Cerebellar nuclear complex (tissue), 1 donor: ENCODE data around the gene CLEC2D.
"Not testable (repeated sequence)": the region's sequence is repeated elsewhere in the genome, so short reads cannot be mapped to it uniquely, and the experiment has no call there.

Experiments used
- DNase-seq, 2 experiments: peaks; one replicate each; lab custom pipeline; 2025; lab: John Stamatoyannopoulos, UW

The CLEC2D gene

GRCh38 chr12:9651265-9651729 lies 18.2 kb upstream of the CLEC2D start:
- no peak for DNase-seq

- DNase-seq = no peak
Measured at GRCh38 chr12:9660046-9660445, 9.5 kb upstream of the CLEC2D start.

- no peak for DNase-seq
Measured at GRCh38 chr12:9661720-9662119, 7.8 kb upstream of the CLEC2D start.

- no peak for DNase-seq
Measured at GRCh38 chr12:9662488-9662887, 7.0 kb upstream of the CLEC2D start.

GRCh38 chr12:9667403-9668160 lies 1.9 kb upstream of the CLEC2D start:
- DNase-seq = no peak

- no peak for DNase-seq
Measured at GRCh38 chr12:9668161-9669018, 1.1 kb upstream of the CLEC2D start.

- no peak for DNase-seq
Measured at GRCh38 chr12:9669019-9669326, 540 bp upstream of the CLEC2D start.

GRCh38 chr12:9672340-9672739 lies 2.8 kb downstream of the CLEC2D start:
- DNase-seq = not testable (repeated sequence)

- DNase-seq = no peak
Measured at GRCh38 chr12:9673404-9674225, 4.1 kb downstream of the CLEC2D start.

GRCh38 chr12:9674226-9674590 lies 4.7 kb downstream of the CLEC2D start:
- no peak for DNase-seq

- not testable (repeated sequence) for DNase-seq
Measured at GRCh38 chr12:9682508-9682907, 13.0 kb downstream of the CLEC2D start.

- DNase-seq = not testable (repeated sequence)
Measured at GRCh38 chr12:9682949-9683348, 13.4 kb downstream of the CLEC2D start.

GRCh38 chr12:9685366-9685765 lies 15.9 kb downstream of the CLEC2D start:
- DNase-seq = not testable (repeated sequence)

- no peak for DNase-seq
Measured at GRCh38 chr12:9685915-9686314, 16.4 kb downstream of the CLEC2D start.

GRCh38 chr12:9687228-9687627 lies 17.7 kb downstream of the CLEC2D start:
- DNase-seq = no peak

- DNase-seq = no peak
Measured at GRCh38 chr12:9692909-9693308, 23.4 kb downstream of the CLEC2D start.

GRCh38 chr12:9694241-9694640 lies 24.7 kb downstream of the CLEC2D start:
- no peak for DNase-seq

- DNase-seq = not testable (repeated sequence)
Measured at GRCh38 chr12:9695150-9695549, 25.6 kb downstream of the CLEC2D start.

- DNase-seq = not testable (repeated sequence)
Measured at GRCh38 chr12:9695661-9696060, 26.1 kb downstream of the CLEC2D start.

GRCh38 chr12:9697619-9698018 lies 28.1 kb downstream of the CLEC2D start:
- no peak for DNase-seq

GRCh38 chr12:9698681-9699080 lies 29.2 kb downstream of the CLEC2D start:
- DNase-seq = no peak

- no peak for DNase-seq
Measured at GRCh38 chr12:9699269-9699897, 29.9 kb downstream of the CLEC2D start.
